ENCODE results near the gene GMNN.

DNA sequence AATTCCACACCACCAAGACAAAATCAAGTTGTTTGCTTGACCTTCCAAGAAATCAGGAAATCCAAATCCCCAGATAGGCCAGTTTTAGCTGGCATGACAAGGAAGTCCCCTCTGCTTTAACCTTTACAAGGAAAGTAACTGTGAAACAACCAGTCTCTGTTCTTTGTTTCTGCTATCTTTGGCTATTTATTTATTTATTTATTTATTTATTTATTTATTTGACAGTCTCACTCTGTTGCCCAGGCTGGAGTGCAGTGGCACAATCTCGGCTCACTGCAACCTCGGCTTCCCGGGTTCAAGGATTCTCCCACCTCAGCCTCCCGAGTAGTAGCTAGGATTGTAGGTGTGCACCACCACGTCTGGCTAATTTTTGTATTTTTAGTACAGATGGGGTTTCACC, 14.5 kb upstream of the GMNN start:
- TF ChIP-seq, protein P1, sequence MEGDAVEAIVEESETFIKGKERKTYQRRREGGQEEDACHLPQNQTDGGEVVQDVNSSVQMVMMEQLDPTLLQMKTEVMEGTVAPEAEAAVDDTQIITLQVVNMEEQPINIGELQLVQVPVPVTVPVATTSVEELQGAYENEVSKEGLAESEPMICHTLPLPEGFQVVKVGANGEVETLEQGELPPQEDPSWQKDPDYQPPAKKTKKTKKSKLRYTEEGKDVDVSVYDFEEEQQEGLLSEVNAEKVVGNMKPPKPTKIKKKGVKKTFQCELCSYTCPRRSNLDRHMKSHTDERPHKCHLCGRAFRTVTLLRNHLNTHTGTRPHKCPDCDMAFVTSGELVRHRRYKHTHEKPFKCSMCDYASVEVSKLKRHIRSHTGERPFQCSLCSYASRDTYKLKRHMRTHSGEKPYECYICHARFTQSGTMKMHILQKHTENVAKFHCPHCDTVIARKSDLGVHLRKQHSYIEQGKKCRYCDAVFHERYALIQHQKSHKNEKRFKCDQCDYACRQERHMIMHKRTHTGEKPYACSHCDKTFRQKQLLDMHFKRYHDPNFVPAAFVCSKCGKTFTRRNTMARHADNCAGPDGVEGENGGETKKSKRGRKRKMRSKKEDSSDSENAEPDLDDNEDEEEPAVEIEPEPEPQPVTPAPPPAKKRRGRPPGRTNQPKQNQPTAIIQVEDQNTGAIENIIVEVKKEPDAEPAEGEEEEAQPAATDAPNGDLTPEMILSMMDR (IDR thresholded peaks at IDR 0.05), result no peak
- TF ChIP-seq POLR2A (IDR thresholded peaks at IDR 0.05), result no peak
